Skeletal muscle tissue (tissue), 4 donors: ENCODE results near the gene NEK1. TPM values are rescaled to one million over a fixed set of nuclear protein-coding genes. Genes with fewer than 3 reads are reported as not detected.
"Not testable (repeated sequence)": the region's sequence is repeated elsewhere in the genome, so short reads cannot be mapped to it uniquely, and the experiment has no call there.

Source experiments
- H3K27ac ChIP-seq: one replicate; pipeline ENCODE4 v1.7.0; 2013; ENCODE audit warnings: mild to moderate bottlenecking, low read depth, low read length, inconsistent platforms
- H3K27me3 ChIP-seq, 3 donors: one replicate each; pipeline ENCODE4 v1.7.0; 2013; ENCODE audit warnings: low read length in 3 of 3; ENCODE audit not compliant: control insufficient read depth in 3 of 3, insufficient read depth in 3 of 3
- H3K36me3 ChIP-seq, 3 donors: one replicate each; pipeline ENCODE4 v1.7.0; 2013; ENCODE audit warnings: low read length in 3 of 3; ENCODE audit not compliant: control insufficient read depth in 3 of 3, insufficient read depth in 3 of 3
- H3K4me1 ChIP-seq, 3 donors: one replicate each; pipeline ENCODE4 v1.7.0; 2013; ENCODE audit warnings: low read length in 3 of 3, mild to moderate bottlenecking in 3 of 3; ENCODE audit not compliant: control insufficient read depth in 3 of 3, insufficient read depth in 3 of 3
- H3K4me3 ChIP-seq, 3 donors: one replicate each; pipeline ENCODE4 v1.7.0; 2013; ENCODE audit warnings: low read length in 3 of 3
- H3K9ac ChIP-seq, 3 donors: one replicate each; pipeline ENCODE4 v1.7.0; 2013; ENCODE audit warnings: low read length in 3 of 3, mild to moderate bottlenecking in 3 of 3, moderate library complexity in 2 of 3, low read depth in 1 of 3
- H3K9me3 ChIP-seq, 3 donors: one replicate each; pipeline ENCODE4 v1.7.0; 2013; ENCODE audit warnings: low read length in 3 of 3; ENCODE audit not compliant: control insufficient read depth in 3 of 3
- total RNA-seq: library from RNA; depleted of rRNA; stranded (reverse); fragments of >200 nt; gene quantifications from one replicate; pipeline ENCODE4 v1.2.3, GENCODE V29; 2014
- donor health status: Osteomylitis.

Gene NEK1
- total RNA-seq, 1 donor from 2014 or later: 16.7 TPM

DNA sequence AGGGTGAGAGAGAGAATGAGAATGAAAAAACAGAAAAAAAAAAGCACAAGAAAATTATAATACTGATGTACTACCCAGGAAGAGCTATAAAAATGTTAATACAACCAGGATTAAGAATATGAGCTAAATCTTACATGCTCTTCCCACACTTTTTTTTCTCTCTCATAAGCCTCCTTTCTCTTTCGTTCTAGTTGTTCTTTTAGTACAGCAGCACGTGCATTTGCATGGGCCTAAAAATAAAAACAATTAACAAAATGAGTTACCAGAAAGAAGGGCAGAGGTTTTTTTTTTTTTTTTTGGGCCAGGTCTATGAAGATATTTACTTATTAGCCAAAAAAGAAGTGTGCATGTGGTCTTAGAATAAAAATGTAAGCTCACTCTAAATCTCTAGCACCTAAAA lies 105.5 kb downstream of the NEK1 start:
- H3K36me3 ChIP-seq: peaks cover 0 to 15% (median 7%) of the 10 kb centered on the region in 3 donors
- no peak overlapping the region for H3K4me3 ChIP-seq
- H3K9ac ChIP-seq: no peak overlapping the region
- H3K4me1 ChIP-seq: no peaks in the 10 kb centered on the region
- H3K27ac ChIP-seq: no peak overlapping the region
- no peaks in the 10 kb centered on the region for H3K27me3 ChIP-seq
- peaks cover 0 to 4% (median 0%) of the 10 kb centered on the region in 3 donors for H3K9me3 ChIP-seq

DNA sequence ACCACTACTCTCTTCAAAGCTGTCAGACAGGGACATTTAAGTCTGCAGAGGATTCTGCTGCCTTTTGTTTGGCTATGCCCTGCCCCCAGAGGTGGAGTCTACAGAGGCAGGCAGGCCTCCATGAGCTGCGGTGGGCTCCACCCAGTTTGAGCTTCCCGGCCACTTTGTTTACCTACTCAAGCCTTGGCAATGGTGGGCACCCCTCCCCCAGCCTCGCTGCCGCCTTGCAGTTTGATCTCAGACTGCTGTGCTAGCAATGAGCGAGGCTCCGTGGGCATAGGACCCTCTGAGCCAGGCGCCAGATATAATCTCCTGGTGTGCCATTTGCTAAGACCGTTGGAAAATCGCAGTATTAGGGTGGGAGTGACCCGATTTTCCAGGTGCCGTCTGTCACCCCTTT lies 112.5 kb downstream of the NEK1 start:
- not testable (repeated sequence) for H3K27me3 ChIP-seq, H3K4me3 ChIP-seq, H3K4me1 ChIP-seq, H3K9me3 ChIP-seq, H3K9ac ChIP-seq, H3K36me3 ChIP-seq, H3K27ac ChIP-seq

DNA sequence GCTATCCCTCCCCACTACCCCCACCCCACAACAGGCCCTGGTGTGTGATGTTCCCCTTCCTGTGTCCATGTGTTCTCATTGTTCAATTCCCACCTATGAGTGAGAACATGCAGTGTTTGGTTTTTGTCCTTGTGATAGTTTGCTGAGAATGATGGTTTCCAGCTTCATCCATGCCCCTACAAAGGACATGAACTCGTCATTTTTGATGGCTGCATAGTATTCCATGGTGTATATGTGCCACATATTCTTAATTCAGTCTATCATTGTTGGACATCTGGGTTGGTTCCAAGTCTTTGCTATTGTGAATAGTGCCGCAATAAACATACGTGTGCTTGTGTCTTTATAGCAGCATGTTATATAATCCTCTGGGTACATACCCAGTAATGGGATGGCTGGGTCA lies 118.1 kb downstream of the NEK1 start:
- not testable (repeated sequence) for H3K9me3 ChIP-seq, H3K9ac ChIP-seq, H3K27me3 ChIP-seq, H3K4me1 ChIP-seq, H3K27ac ChIP-seq, H3K4me3 ChIP-seq, H3K36me3 ChIP-seq

GRCh38 chr4:169493164-169493524 lies 119.2 kb downstream of the NEK1 start:
- H3K4me1 ChIP-seq: no peaks in the 10 kb centered on the region
- H3K9me3 ChIP-seq: peaks cover 0 to 3% (median 3%) of the 10 kb centered on the region in 3 donors
- H3K27ac ChIP-seq: no peak overlapping the region
- H3K9ac ChIP-seq: no peak overlapping the region
- no peak overlapping the region for H3K4me3 ChIP-seq
- no peaks in the 10 kb centered on the region for H3K27me3 ChIP-seq
- peaks cover 0 to 7% (median 5%) of the 10 kb centered on the region in 3 donors for H3K36me3 ChIP-seq

DNA sequence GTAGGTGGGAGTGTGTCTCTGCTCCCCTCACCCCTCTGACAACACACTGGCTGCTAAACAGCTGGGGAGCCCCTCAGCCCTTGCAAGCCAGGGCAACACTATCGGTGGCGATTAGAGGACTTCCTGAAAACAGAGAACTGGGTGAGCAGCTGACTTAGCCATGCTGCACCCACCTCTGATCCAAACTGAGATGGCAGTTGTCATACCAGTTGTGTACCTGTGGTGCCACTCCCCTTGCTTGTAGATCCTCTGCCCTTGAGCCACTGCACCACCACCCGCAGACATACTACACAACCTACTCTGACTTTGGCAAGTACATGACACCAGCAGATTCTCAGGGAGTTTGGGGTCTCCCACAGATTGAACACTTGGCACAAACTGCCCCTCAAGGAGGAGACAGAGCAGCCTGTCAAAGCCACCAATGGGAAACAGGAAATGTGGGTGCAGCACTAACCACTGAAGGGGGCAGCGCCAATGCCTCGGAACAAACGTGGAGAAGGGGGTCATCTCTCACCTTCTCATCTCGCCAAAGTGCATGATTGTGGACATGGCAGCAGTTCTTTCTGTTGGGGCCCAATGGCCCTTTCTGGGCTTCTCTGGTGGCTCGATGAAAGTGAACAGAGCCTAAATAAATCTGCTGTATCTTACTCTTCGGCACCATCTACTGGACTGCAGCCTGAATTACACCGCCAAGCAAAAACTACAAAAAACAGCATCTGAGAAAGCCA lies 119.8 kb downstream of the NEK1 start:
- Histone ChIP-seq H3K36me3 (peaks cover 0 to 7% (median 5%) of the 10 kb centered on the region in 3 donors), H3K4me1 (no peaks in the 10 kb centered on the region), H3K9me3 (peaks cover 0 to 3% (median 3%) of the 10 kb centered on the region in 3 donors), H3K27ac (no peak overlapping the region), H3K9ac (no peak overlapping the region), H3K27me3 (no peaks in the 10 kb centered on the region), H3K4me3 (no peak overlapping the region)

DNA sequence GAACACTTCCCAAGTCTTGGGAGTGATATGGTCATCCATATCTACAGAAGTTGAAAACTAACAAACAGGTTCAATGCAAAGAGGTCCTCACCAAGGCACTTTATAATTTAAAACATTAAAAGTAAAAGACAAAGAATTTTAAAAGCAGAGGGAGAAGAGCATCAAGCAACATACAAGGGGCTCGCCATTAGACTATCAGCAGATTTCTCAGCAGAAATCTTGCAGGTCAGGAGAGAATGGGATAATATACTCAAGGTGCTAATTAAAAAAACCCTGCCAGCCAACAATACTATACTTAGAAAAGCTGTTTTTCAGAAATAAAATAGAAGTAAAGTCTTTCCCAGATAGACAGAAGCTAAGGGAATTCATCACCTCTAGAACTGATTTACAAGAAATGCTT lies 121.2 kb downstream of the NEK1 start:
- Histone ChIP-seq H3K4me1 (no peaks in the 10 kb centered on the region), H3K27ac (no peak overlapping the region), H3K27me3 (no peaks in the 10 kb centered on the region)

GRCh38 chr4:169489306-169489705 lies 123.1 kb downstream of the NEK1 start:
- H3K27ac ChIP-seq: no peak overlapping the region
- H3K36me3 ChIP-seq: peaks cover 0 to 7% (median 5%) of the 10 kb centered on the region in 3 donors
- peaks cover 0 to 3% (median 3%) of the 10 kb centered on the region in 3 donors for H3K9me3 ChIP-seq
- no peak overlapping the region for H3K4me3 ChIP-seq
- H3K9ac ChIP-seq: no peak overlapping the region
- H3K27me3 ChIP-seq: no peaks in the 10 kb centered on the region
- no peaks in the 10 kb centered on the region for H3K4me1 ChIP-seq

More for the DNA sequence above, 121.2 kb downstream of the NEK1 start:
- peaks cover 0 to 3% (median 3%) of the 10 kb centered on the region in 3 donors for H3K9me3 ChIP-seq
- H3K36me3 ChIP-seq: peaks cover 0 to 7% (median 5%) of the 10 kb centered on the region in 3 donors
- H3K9ac ChIP-seq: no peak overlapping the region
- no peak overlapping the region for H3K4me3 ChIP-seq

GRCh38 chr4:169485791-169486742 lies 126.3 kb downstream of the NEK1 start:
- H3K9ac ChIP-seq: no peak overlapping the region
- no peaks in the 10 kb centered on the region for H3K4me1 ChIP-seq
- no peaks in the 10 kb centered on the region for H3K27me3 ChIP-seq
- H3K27ac ChIP-seq: no peak overlapping the region
- H3K36me3 ChIP-seq: no peaks in the 10 kb centered on the region
- H3K9me3 ChIP-seq: no peaks in the 10 kb centered on the region
- no peak overlapping the region for H3K4me3 ChIP-seq

- Histone ChIP-seq H3K4me3 (no peak overlapping the region), H3K9me3 (no peaks in the 10 kb centered on the region), H3K4me1 (no peaks in the 10 kb centered on the region), H3K36me3 (no peaks in the 10 kb centered on the region), H3K27ac (no peak overlapping the region), H3K27me3 (no peaks in the 10 kb centered on the region), H3K9ac (no peak overlapping the region)
Measured at GRCh38 chr4:169485086-169485485, 127.3 kb downstream of the NEK1 start.

DNA sequence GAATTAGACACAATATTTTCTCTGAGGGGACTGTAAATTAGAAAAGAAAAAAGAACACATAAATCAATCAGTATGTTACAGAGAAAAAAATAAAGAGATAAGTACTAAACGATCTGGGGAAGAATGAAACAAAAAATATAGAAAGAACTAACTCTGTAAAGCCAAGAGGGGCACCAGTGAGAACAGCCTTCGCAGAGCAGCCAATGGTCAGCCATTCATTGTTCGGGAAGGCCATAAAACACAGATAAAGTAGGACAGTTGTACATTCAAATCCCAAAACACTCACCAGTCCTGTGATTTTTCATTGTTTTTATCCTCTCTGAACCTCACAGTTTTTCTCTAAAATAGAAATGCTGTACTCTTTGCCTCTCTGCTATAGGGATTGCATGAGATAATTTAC lies 127.9 kb downstream of the NEK1 start:
- Histone ChIP-seq H3K27me3 (no peaks in the 10 kb centered on the region), H3K4me3 (no peak overlapping the region), H3K4me1 (no peaks in the 10 kb centered on the region), H3K36me3 (no peaks in the 10 kb centered on the region), H3K9me3 (no peaks in the 10 kb centered on the region), H3K27ac (no peak overlapping the region), H3K9ac (peak overlapping the region in 1 of 3 donors; percentile 16)
